ENCODE results near the gene EXOC1.

Gene EXOC1

DNA sequence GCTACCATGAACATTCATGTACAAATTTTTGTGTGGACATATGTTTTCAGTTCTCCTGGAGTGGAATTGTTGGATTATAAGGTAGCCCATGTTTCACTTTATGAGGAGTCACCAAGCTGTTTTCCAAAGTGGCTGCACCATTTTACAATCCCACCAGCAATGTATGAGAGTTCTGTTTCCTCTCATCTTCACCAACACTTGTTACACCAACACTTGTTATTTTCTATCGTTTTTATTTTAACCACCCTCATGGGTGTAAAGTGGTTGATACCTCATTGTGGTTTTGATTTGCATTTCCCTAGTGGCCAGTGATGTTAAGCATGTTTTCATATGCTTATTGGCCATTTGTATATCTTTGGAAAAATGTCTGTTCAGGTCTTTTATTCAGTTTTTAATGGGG is 4.1 kb downstream of the EXOC1 start:
- no peak for DNase-seq (ENCODE audit: low read depth)

DNA sequence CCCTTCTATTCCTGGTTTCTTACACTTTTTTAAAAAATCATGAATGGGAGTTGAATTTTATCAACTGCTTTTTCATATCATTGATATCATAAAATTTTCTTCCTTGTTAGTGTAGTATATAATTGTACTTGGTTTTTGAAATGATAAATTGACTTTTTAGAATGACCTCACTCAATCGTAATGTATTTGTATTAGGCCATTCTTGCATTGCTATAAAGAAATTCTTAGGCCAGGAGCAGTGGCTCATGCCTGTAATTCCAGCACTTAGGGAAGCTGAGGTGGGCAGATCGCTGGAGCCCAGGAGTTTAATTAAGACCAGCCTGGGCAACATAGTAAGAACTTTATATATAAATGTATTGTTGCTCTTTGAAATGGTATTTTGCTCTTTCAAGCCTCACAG is 6.3 kb downstream of the EXOC1 start:
- DNase-seq (ENCODE audit: low read depth): no peak

GRCh38 chr4:55864577-55865223 is 11.3 kb downstream of the EXOC1 start:
- DNase-seq (ENCODE audit: low read depth): no peak

DNA sequence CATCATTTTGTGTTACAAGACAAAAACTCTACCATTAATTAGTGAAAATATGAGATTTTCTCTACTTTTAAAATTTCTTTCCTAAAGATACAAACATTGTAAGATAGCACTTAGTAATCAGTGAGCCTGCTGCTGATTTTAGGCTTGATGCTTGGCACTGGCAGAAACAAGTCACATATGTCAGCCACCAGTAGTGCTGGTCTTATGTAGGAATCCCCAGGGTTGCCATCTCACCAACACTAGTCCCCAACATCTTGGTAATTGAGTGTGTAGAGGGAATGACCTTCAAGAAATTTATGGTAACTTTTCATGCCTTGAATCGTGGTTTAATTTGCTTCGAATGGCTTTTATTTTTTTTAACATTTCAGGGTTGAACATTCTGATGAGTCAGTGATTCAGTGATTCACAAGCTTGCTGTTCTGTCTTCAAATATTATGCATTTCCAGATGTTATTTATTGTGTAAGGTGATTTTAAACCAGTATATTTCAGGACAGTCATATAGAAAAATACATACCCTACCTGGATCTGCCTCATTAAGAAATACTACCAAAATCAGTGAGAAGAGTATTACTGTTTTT is 11.9 kb downstream of the EXOC1 start:
- DNase-seq (ENCODE audit: low read depth): no peak

- no peak for DNase-seq (ENCODE audit: low read depth)
Observed at GRCh38 chr4:55866290-55866907, 13.0 kb downstream of the EXOC1 start.

- no peak for DNase-seq (ENCODE audit: low read depth)
Observed at GRCh38 chr4:55866973-55867574, 13.6 kb downstream of the EXOC1 start.

GRCh38 chr4:55868581-55869090 is 15.2 kb downstream of the EXOC1 start:
- no peak for DNase-seq (ENCODE audit: low read depth)

DNA sequence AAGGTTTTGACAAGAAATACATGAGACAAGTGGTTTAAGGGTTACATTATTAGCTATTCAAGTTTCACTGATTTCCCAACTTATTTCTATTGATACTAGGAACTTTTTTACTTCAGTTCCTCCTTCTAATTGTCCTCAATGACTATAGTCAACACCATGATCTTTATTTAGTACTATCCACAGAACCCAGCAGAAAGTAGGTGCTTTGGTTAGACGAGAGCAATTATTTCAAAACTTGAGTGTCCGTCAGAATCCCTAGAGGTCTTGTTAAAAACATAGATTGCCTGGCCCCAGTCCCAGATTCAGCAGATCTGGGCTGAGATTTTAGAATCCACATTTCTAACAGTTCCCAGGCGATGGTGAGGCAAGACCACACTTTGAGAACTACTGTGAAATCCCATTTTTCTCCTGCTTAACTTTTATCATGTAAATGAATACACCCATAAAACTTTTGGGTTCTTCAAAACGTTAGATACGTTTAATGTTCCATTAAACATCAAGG is 17.9 kb downstream of the EXOC1 start:
- DNase-seq (ENCODE audit: low read depth): no peak

- no peak for DNase-seq (ENCODE audit: low read depth)
Observed at GRCh38 chr4:55874831-55875230, 21.4 kb downstream of the EXOC1 start.

- no peak for DNase-seq (ENCODE audit: low read depth)
Observed at GRCh38 chr4:55876387-55876786, 22.9 kb downstream of the EXOC1 start.

DNA sequence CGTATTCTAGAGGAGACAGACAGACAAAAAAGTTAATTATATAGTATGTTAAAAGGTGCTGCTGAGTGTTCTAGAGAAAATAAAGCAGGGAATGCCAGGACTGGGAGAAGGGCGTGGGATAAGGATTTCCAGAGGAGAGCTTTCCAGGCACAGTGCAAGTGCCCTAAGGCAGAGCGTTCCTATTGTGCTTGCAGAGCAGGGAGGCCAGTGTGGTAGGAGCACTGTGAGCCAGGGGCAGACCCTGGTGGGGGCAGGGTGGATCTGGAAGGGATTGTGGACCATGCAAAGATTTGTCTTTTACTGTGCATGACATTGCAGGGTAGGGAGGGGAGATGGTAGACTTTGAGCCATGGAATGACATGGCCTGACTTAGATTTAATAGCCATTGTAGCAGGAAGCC is 25.8 kb downstream of the EXOC1 start:
- DNase-seq (ENCODE audit: low read depth): no peak

DNA sequence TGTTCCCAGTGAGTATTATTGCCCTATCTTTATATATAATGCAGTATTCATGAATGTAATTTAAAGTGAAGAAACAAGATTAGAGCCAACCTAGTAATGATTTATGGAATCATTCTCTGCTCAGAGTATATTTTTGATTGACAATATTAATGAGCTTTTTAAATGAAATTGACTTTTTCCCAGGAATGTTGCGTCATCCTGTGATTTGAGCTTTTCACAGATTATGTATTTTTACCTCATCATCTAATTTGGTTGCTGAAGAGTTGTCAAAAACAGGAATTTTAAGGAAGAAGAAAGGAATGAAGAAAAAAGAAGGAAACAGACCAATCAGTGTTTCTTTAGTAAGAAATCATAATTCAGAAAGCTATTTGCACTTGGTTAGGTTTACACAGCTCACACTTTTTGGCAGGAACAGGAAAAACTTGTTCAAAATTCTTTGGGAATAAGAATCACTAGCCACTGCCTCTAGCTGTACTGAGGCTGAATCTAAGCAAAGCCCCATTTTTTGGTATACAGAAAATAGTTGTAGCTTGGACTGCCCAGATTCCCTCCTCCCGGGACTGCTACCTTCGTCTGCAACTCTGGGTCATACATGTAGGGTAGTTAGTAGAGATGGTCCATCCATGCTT is 27.3 kb downstream of the EXOC1 start:
- DNase-seq (ENCODE audit: low read depth): no peak

DNA sequence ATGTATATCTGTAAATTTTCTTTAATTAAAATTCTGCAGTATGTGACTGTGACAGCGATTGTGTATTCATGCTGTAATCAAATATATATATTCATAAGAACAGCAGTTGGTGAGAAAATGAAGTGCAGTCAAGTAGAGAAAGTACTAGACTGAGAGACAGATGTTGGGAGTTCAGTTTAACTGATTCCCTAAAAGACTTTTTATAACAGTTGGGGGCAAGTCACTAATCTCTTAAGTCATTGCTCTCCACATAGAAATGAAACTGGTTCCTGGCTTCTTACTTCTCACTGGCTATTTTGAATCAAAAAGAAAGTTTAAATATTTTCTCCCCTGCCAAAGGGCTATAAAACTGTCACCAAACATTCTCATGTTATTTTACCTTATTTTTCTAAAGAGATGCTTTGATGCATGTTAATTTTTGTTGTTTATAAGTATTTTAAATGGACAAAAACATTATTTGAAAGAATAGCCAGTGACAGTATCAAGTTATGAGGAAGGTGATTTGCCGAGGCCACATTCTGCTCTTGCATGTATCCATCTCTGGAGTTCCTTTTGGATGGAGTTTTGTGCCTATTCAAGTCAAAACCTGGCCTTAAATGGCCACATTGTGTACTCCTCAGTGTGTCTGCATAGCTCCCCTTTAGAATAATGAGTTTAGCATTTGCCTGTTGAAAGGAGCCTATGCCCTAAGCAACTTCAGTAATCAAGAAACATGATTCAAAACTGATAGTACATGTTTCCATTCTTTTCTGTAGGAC is 30.8 kb downstream of the EXOC1 start:
- DNase-seq (ENCODE audit: low read depth): no peak

DNA sequence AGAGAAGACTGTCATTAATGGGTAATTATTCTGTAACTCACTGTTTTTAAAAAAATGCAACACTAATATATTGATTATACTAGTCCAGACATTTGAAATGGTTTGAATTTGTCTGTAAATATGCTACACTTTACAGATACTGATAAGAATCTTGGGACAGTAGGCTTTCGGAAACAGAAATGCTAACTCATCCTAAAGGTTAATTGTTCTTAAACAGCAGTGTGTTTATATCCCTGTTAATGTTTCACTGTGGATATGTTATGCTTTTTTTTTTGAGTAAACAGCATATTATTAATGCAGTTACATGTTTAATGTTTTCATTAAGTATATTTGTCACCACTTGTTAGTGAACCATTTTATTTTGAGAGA is 31.4 kb downstream of the EXOC1 start:
- no peak for DNase-seq (ENCODE audit: low read depth)

DNA sequence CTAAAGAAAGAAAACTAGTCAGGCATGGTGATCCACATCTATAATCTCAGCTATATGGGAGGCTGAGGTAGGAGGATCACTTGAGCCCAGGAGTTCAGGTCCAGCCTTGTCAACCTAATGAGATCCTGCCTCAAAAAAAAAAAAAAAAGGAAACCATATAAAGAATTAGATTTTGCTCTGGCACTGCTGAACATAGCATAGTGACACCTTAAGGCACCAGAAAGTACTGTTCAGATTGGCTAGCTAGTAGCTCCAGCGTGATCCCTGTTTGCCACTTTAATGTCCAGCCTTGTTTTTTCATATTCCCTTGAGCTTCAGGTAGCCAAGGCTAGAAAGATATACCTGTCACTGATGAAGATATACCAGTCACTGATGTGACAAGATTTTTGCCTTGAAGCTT is 34.1 kb downstream of the EXOC1 start:
- DNase-seq (ENCODE audit: low read depth): no peak

- no peak for DNase-seq (ENCODE audit: low read depth)
Observed at GRCh38 chr4:55892156-55892555, 38.7 kb downstream of the EXOC1 start.

DNA sequence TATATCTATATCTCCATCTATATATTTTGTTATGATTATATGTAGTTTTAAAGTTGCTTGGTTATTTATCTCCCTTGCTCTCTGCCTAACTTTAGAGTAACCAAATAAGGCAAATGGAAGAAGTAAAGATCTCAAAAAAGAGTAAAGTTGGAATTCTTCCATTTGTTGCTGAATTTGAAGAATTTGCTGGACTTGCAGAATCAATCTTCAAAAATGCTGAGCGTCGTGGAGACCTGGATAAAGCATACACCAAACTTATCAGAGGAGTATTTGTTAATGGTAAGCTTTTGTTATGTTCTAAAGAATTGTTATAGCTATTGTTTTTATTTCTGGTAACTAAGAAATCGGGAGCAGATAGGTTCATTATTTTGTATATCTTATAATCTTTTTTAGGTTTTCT is 43.2 kb downstream of the EXOC1 start:
- no peak for DNase-seq (ENCODE audit: low read depth)

- no peak for DNase-seq (ENCODE audit: low read depth)
Observed at GRCh38 chr4:55902677-55903076, 49.2 kb downstream of the EXOC1 start.

DNA sequence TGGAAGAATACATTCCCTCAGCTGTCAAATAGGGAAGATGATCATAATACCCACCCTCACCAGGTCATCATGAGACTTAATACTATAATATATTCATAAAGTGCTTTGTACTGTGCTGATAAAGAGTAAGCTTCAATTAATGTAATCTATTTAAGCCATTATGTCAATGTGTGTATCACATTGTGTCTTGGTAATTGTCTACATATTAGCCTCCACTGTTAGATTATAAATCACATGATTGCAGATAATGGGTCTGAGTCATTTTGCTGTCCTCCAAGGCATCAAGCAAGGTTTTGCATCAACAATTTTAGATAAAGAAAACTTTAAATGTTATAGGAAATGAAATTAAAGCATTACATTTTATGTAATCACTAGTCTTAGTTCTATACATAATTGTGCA is 50.1 kb downstream of the EXOC1 start:
- no peak for DNase-seq (ENCODE audit: low read depth)

GRCh38 chr4:55904576-55904975 is 51.1 kb downstream of the EXOC1 start:
- DNase-seq (ENCODE audit: low read depth): no peak

DNA sequence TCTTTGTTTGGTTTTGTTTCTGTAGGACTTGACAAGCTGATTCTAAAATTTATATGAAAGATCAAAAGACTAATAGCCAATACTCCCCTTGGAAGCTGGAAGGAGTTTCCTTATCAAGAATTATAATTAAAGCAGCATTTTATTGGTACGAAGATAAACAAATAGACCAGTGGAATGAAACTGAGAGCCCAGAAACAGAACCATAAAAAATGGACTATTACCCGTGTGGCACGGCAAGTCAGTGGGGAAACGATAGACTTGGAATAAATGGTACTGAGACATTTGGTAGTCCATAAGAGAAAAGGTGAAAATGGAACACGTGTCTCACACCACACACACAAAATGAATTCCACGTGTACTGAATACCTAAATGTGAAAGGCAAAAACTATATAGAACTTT is 52.9 kb downstream of the EXOC1 start:
- no peak for DNase-seq (ENCODE audit: low read depth)

DNA sequence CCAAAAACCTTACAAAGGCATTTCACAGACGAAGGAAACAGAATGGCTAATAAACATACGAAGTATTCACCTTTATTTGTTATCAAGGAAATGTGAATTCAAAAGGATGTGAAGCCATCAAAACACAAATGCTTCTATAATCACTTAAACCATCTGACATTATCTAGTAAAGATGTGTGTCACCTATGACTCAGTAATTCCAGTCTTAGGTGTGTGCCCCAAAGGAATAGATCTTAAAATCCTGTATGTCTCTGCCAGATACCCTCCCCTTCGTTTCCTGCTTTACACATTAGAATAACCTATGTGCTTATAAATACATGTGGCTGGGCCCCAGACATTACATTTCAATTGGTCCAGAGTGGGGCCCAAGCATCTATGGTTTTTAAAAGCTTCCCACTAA is 53.5 kb downstream of the EXOC1 start:
- no peak for DNase-seq (ENCODE audit: low read depth)

Data from stimulated activated CD8-positive, alpha-beta memory T cell treated with anti-CD3 and anti-CD28 coated beads, Interleukin-12 subunit alpha, Interleukin-12 subunit beta, amount 100 ng/mL, for 4 hours (primary cell).